Dedifferentiated amniotic fluid mesenchymal stem cell (primary cell): ENCODE data around the gene ARL10.
A peak's percentile ranks its signal among the peaks of the same experiment; 100 is the strongest.

ENCODE experiments used
- DNase-seq: peaks from one replicate; pipeline ENCODE4 v3.0.0-alpha.2; 2016; ENCODE audit errors: extremely low spot score

ARL10 gene, protein sequence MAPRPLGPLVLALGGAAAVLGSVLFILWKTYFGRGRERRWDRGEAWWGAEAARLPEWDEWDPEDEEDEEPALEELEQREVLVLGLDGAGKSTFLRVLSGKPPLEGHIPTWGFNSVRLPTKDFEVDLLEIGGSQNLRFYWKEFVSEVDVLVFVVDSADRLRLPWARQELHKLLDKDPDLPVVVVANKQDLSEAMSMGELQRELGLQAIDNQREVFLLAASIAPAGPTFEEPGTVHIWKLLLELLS

DNA sequence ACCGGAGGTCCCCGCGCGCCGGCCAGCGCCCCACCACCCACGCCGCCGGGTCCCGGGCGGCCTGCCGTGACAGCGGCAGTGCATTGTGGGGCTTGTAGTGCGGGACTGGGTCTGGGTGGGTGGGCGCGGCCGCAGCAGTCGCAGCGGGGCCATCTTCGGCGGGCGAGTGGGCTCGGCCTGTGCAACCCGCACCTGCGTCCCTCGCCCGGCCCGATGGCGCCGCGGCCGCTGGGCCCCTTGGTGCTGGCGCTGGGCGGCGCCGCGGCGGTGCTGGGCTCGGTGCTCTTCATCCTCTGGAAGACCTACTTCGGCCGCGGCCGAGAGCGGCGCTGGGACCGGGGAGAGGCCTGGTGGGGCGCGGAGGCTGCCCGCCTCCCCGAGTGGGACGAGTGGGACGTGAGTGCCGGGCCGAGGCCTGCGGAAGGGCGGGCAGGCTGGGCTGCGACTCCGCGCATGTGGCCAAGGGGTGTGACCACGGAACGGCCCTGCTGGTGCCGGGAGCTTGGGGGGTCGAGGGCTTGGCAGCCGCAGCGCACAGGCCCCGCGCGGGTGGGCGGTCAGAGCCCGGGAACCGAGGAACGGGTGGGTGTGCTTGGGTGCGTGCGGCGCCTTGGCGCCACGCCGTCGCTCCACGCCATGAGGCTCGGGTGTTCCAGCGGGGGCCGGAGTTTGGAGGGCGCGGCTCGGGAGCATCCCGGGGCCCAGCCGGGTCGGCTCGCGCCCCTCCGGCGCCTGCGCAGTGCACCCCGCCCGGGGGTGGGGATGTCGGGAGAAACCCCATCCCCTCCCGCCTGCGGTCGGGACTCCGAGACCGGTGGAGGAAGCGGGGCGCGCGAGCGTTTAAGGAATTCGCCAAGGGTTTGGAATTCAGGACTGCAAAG is at the start of gene ARL10:
TSS of gene ARL10 (plus strand) at position 137 of the 881 bp plus-strand sequence. CDS start at position 214, 77 bp downstream.
- peak; percentile 45 for DNase-seq

DNA sequence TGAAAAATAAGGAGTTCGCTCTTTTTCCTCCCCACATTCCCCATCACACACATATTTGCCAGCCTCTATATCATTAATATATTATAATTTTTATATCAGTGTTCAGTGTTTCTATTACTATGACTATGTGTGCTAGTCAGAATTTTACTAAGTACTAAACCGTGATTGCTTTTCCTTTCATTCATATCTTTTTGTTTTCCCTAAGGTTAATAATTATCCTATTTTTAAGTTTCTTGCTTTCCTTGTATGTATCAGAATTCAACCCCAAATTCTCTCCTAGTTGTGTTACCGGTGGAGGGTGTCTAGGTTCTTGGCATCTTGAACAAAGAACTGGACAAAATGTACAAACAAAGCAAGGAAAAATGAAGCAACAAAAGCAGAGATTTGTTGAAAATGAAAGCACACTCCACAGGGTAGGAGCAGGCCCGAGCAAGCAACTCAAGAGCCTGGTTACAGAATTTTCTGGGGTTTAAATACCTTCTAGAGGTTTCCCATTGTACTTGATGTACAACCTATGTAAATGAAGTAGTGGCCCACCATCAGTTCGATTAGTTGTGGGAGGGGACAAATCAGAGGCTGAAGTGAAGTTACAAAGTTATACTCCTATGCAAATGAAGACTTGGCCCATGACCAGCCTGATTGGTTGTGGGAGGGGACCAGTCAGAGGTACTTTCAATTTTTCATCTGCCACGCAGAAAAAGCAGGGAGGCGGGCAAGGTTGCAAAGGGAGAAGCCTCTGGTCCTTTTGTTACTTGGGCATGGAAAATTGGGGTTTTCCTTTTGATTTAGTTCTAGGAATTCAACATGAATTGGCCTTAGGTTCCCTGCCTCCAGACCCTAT is 47.5 kb upstream of the ARL10 start:
- no peak for DNase-seq

DNA sequence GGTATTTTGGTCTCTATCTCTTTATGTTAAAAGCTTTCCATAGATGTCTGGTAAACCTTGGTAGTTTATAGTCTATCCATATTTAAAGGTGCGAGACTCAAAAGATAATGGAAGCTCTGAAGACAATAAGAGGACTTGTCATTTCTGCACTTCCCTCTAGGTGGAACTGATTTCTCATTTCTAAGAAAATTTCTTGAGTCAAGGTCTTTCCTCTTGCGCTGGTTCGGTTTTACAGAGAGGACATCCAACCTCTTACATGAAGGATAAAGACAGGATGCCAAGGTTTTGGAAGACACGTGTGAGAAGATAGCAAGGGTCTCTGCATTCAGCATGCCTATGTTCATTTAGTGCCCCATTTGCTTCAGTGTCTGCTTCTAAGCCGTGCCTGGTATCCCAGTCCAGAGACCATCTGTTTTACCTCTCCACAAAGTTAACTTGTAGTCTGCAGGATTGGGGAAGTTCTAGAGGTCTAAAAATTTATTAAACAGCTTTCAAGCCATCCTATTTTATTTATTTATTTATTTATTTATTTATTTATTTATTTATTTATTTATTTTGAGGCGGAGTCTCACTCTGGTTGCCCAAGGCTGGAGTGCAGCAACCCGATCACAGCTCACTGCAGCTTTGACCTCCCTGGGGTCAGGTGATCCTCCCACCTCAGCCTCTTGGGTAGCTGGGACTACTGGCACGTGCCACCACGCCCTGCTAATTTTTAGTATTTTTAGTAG is 45.3 kb upstream of the ARL10 start:
- DNase-seq = no peak

DNA sequence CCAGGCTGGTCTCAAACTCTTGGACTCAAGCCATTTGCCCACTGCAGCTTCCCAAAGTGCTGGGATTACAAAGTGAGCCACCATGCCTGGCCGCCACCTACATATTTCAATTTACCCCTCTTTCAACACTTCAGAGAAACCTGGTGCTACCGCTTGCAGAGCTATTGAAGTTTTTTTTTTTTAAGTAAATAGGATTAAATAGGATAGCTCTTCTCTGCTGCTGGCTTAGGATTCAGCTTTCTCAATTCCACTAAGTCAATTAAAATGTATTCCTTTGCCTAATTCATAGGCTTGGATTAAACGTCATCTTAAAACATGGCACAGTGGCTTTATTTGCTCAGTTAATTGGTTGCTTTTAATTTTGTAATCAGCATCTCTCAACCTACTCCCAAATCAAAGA is 44.7 kb upstream of the ARL10 start:
- no peak for DNase-seq

DNA sequence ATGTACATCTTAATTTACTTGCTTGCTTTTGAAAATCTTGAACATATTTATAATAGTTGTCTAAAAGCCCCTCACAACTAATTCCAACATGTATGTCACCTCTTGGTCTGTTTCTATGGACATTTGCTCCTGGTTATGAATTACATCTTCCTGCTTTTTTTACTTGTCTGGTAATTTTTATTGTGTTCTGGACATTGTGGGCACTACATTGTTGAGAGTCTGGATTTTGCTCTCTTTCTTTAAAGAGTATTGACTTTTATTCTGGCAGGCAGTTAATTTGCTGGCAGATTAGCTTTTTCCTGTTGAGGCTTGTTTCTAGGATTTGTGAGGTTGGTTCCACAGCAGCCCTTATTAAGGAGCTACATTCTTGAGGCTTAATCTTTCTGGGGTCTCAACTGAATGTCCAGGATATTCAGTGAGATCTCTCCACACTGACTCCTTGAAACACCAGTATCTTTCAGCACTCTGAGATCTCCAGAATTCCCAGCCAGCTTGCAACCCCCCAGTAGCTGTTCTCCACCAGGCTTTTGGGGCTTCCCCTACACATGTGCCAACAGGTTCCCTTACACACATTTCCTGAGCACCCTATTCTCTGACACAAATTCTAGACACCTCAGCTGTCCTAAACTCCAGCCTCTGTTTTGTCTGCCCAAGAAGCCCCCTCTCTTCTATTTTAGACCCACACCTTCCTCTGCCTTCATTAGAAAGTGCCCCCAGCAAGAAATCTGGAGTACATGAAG is 31.1 kb upstream of the ARL10 start:
- no peak for DNase-seq

DNA sequence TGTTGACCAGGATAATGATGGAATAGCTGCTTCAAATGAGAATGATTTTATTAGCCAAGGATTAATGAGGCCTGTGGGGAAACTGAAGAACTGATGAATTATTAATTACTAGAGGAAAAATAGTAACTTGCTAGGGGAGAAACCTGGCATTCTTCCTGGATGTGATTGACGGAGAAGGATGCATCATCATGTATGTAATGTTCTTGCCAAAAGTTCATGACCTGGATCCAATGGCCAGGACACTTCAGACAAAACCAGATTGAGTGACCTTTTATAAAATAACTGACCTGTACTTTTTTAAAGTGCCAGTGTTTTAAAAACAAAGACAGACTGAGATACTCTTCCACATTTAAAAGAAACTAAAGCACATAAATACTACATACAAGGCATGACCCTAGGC is 27.4 kb upstream of the ARL10 start:
- DNase-seq = no peak

DNA sequence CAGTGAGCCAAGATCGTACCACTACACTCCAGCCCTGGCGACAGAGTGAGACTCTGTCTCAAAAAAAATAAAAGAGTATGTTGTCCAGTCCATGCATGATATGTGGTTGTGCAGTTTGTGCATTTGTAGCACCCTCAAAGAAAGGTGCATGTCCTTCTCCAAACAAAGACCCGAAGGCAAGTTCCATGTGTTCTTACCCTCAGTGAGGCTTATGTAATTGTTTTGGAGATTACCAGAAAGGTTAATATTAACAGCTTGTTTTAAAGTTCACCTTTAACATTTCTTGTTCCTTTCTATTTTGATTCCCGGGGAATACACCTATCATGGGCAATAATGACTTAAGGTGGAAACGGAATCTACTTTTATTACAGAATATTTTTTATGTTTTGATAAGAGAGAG is 26.0 kb upstream of the ARL10 start:
- DNase-seq = no peak

DNA sequence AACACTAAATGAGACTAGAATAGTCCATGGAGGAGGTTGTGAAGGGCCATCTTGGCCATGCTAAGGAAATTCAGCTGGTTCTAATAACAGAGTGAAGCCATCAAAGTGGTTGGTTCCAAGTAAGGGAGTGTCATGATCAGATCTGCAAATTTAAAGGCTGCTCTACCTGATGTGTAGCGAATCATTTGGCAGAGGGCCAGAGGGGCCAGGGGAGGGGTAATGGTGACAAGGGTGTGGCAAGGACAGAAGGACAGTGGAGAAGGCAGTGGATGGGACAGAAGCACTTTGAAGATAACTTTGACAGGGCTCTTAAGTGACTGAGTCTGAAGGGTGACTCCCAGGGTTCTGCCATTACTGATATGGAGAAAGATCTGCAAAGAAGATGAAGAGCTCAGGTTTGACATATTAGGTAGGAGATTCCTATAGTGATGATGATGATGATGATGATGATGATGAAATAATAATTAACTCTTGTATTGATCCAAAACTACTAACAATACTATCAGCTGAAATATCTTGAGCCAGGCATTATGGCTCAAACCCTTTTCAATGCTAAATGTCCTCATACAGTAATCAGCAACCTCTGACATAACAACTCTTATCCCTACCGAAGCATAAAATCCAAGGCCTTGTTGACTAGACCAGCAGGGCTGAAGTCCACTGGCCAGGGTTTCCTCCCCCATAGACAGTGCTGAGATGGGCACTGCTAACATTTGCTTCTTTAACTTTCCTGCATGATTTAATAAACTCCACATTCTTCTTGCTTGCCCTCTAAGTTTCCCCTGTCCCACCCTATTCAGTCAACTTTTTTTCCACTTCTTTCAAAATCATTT is 23.7 kb upstream of the ARL10 start:
- no peak for DNase-seq

DNA sequence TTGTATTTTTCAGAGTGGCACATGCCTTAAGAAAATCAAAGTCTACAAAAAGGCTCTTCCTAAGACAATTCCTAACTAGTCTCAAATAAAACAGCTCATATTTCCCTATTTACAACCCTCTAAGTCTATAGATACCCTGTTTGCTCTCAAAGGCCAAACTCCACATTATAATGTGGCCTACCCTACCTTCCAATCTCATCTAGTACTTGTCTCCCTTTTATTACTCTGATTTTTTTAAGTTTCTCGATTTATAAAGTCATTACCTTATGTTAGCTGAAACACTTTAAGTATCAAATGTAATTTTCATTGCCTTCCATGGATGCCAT is 23.2 kb upstream of the ARL10 start:
- DNase-seq = no peak

DNA sequence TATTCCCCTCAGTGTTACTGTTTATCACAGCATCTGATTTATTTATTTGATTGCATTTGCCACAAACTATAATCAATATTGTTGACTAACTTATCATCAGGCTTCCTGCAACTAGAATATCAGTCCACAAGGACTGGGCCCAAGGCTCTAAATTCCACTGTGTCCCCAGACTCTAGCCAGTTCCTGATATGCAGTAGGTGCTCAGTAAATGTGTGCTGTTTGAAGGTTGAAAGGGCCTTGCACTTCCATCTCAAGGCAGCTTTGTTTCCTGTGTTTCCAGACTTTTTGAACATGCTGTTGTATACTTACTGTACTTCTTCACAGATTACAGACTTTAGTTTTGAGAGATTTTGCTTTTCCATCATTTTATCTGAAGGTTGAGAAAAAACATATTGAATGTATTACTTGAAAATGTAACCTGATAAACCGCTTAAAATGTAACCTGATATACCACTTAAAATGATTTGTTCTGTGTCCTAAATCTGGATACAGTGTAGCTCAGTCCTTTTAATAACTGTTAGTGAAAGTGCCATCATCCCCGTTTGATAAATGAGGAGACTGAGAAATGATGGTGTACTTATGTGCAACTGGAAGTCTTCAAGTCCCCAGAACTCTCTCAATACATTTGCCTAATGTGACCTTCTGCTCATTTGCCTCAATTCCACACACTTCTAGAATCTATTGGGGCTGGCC is 22.4 kb upstream of the ARL10 start:
- no peak for DNase-seq

DNA sequence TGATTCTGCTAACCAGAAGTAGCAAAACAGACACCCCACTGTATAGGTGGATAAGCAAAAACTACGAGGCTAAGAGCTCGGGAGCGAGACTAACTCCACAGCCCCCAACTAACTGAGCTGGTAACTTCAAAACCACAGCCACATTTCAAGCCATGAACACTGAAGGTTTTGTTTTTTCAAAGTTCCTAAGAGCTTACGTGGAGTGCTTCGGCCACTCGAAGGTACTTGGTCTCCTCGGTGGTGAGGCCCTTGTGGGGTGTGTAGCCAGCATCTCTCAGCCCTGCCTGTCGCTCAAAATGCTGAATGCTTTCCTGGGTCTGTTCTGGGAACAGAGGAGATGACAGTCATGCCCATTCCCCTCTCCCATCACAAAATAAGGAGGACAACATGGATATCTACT is 14.9 kb upstream of the ARL10 start:
- DNase-seq = no peak

DNA sequence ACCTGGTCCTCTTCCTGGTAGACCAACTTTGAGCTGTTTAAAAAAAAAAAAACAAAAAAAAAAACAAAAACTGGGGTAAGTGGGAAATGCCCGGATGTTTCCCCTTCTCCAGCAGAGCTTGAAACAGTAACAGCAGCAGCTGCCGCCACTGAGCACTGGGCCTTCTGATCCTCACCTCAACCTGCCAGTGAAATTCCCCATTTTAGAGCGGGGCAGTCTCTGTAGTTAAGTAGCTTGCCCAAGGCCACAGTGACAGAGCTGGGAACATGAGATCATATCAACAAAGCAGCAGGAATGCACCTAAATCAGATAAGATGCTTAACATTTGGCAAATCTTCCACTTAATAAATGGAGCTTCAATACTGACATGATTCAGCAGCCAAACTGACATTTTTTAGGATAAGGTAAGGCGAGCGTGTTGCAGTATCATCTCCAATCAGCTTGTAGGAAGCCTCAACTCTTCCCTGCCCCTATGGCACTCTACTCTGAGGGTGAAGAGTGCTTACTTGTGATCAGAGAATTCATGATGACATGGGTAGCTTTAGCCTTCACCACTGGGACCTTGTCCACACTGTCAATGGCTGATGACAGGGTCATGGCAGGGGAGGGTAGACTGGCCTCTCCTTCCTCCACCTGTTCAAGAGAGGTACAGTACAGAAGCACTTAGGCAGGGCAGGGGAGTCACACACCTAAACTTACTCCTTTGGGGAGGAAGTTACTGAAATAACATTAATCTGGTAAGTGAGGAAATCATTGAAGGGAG is 13.0 kb upstream of the ARL10 start:
- DNase-seq = no peak

DNA sequence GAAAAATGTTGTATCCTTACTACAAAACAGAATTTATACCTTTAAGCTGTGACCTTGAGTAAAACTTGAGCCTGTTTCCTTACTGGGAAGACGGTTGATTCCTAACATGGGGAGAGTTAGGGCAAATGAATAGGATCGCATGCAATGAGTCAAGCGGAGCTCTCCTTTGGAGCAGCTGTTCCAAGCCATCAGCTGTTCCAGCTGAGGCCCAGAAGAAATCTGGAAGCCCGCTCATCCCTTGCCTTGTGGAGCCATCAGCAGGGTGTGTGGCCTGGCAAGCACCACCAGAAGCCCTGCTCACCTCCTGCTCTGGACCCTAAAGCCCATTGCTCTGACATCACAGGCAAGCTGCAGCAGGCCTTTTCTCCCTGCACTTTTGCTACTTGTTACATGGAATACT is 11.8 kb upstream of the ARL10 start:
- DNase-seq = no peak

DNA sequence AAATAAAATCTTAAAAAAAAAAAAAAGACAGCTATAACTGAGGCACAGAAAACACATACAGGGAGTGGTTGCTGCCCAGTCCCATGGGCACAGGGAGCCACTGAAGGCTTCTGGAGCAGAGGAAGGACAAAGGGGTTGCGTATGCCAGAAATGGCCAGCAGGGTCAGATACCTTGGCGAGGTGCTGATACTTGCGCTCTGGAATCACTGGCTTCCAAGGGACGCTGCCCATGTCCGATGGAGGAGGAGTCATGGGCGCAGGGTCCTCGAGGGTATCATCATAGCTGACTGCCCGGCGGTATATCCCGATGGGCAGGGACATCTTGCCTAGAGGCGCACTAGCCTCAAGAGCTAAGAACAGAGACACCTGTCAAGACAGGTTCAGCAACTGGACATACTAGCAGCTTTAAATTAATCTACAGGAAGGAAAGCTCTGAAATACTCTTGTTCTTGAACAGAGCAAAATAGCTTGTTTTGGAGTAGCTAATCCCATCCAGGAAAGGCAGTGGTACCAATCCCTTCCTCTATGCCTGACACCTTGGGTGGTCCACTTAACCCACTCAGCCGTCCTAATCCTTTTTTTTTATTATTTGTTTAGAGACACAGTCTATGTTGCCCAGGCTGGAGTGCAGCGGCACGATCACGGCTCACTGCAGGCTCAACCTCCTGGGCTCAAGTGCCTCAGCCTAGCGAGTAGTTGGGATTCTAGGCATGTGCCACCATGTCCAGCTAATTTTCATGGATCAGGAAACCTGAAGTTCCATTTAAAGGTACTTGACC is 9.7 kb upstream of the ARL10 start:
- no peak for DNase-seq

DNA sequence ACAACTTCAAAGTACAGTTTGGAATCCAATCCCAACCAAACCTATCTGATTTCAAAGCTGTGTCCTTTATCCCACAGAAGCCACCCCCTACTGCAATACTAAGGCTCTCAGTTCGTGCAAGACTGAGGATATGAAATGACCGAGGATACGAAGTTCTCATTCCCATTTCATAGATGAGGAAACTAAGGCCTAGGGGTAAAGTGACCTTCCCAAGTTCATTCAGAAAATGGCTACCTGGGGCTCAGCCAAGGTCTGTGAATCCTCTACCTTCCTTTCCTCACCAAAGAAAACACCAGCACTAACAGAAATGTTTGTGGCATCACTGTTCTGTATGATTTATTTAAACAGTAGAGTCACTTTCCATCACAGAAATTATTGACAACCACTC is 9.1 kb upstream of the ARL10 start:
- DNase-seq = no peak

DNA sequence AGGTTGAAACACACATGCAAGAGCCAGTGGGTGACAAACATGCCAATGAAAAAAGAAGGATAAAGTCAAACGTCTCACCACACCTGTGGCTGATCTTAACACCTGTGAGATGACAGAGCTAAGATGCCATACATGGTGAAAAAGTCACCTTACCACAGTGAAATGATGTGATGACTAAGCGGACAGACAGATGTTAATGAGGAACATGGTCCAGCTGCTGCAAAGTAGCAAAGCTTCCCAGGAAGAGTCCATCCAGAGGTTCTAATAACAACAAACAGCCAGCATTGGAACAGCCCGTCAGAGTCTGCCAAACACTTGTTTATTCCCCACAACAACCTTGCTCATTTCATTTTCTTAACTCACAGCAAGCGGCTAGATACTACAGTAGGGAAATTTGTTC is 5.6 kb upstream of the ARL10 start:
- no peak for DNase-seq

DNA sequence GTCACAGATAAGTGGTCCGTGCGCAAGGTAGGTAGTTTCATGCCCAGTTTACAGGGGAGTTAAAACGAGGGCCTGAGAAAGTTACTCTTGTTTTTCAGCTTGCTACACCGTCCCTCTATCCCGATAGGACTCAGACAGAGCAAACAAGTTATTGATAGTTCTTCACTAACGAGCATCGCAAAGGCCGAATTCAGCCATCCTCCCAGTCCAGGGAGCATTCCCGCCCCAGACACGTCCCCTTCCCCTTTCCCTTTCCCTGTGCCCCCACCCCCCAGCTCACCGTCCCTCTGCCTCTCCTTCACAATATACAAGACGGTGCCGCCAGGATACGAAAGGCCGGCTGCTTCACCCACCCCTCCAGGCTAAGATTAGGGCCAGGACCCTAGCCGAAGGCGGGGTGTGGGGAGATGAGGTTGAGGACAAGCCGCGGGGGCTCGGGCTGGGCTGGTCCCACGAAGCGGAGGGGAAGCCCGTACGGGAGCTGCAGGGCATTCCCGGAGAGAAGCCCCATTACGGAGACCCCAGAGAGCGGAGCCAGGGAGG is 4.3 kb upstream of the ARL10 start:
- DNase-seq = no peak
